ENCODE measurements around the gene RALBP1.
A peak's percentile ranks its signal among the peaks of the same experiment; 100 is the strongest.

Gene RALBP1

DNA sequence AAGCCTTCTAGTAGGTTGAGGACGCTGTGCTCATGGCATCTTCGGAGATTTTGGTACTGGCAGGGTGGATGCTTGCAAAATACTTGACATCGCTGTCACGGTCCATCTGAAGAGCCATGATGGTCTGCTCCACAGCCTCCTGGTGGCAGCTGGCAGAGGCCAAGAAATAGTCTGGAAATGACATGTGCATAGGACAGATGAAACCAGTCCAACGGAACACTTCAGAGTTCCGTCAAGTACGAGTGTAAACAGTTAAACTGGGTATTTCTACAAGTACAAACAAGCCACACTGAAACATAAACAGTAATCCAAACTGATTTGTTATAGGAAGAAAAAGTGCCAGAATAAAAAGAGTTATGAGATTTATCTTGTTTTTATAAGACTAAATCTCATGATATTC is 72.5 kb downstream of the RALBP1 start:
- DNase-seq (ENCODE audit: low spot score) = no peak

DNA sequence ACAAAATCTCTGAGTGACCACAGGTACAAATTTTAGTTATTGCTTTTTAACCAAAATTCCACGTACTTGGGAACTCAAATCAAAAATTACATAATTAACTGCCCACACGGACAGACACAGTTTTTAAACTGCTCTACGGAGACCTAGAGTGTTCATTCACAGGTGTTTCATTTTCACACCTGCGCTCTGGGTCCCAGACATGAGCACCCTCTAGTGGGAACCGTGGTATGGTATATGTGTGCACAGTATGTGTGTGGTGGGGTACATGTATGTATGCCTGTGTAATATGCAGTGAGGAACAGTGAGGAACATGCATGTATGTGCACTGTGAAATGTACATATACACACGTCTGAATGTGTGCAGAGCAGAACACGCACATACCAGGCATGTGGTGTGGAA is 74.1 kb downstream of the RALBP1 start:
- no peak for DNase-seq (ENCODE audit: low spot score)

DNA sequence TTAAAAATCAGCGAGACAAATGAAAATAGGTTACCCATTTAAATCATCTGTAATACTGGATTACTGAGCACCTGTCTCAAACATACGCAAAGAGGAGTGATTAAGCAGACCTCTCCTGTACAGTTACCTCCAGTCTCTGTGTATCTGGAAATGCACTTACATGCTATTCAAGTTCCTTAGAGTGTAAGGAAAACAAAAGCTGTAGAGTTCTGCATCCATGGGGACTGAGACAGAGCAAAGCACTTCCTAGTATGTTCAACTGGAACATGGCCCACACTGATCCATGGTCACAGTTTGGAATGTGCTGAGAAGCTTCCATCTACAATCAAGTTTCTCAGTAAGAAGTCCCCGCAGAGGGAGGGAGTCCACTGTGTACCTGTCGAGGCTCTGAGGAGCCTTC is 75.1 kb downstream of the RALBP1 start:
- DNase-seq (ENCODE audit: low spot score) = no peak

DNA sequence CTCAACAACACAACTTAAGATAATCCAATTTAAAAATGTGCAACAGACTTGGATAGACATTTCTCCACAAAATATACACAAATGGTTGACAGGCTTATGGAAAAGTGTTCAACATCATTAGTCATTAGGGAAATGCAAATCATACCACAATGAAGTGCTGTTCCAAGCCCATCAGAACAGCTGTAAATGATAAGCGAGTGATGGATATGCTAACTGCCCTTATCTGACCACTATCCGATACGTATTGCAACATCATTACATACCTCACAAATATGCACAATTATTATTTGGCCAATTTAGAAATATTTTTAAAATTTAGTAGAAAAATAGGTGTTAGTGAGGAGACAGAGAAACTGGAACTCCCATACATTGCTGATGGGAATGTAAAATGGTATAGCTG is 76.9 kb downstream of the RALBP1 start:
- DNase-seq (ENCODE audit: low spot score) = no peak

DNA sequence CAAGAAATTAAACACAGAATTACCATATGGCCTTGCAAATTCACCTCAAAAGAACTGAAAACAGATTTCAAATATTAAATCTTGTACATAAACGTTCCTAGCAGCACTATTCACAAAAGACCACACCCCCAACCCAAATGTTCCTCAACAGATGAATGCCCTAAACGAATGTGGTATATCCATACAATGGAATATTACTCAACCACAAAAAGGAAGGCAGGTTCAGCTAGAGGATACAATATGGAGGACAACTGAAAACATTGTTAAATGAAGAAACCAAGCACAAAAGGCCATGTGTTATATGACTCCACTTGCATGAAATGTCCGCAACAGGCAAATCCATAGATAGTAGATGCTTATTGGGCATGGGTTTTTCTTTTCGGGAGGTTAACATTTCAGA is 77.3 kb downstream of the RALBP1 start:
- no peak for DNase-seq (ENCODE audit: low spot score)

DNA sequence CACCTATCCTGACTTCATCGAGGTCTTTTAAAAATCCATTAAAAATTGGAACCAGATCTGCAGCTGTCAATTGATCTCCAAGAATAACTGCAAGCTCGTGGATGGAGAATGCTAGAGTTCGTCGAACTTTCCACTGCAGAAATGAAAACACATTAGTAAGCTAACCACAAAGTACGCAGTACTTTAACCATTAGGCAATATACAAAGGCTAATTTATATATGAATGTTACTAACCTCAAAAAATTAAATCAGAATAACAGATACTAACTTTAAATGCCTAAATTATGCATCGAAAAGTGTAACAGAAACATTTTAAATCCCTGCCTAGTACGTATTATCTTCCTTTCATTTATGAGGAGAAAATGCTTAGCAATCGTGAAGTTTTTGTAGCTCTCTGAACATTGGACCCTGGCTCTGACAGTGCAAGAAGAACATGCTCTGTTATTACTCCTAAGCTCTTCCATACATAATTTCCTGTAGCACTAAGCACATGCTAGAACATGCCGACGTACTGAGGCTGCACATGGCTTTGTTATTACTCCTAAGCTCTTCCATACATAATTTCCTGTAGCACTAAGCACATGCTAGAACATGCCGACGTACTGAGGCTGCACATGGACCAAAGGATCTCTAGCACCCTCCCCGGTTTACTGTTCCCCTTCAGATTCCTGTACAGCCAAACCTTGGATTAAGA is 82.1 kb downstream of the RALBP1 start:
- DNase-seq (ENCODE audit: low spot score) = no peak

DNA sequence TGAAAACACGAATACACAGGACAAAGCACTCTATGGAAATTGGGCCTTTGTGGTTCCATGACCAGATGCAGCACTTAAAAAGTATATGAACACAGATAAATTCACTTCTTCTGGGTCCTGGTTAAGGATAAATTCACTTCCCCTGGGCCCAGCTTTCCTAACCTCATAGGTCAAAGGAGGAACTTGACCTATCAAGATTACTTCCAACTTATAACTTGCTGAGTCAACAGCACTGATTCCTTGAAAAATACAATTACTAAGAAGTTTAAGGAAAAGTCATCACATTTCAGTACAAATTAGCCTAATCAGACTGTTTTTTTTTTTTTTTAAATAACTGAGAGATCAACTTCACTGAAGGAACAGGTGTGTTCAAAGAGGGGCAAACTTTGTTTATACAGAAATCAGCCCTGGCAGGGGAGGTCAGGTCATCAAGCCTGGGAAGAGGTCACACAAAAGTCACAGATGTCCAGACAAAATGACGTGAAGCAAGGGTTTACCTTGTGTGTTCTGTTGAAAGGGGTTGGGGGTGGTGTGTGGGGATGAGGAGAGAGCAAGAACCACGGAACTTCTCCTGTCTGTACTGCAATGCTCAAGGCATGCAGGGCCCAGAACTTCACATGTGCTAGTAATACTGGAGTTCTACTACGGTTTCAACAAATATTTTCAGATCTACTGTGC is 83.2 kb downstream of the RALBP1 start:
- DNase-seq (ENCODE audit: low spot score) = no peak

DNA sequence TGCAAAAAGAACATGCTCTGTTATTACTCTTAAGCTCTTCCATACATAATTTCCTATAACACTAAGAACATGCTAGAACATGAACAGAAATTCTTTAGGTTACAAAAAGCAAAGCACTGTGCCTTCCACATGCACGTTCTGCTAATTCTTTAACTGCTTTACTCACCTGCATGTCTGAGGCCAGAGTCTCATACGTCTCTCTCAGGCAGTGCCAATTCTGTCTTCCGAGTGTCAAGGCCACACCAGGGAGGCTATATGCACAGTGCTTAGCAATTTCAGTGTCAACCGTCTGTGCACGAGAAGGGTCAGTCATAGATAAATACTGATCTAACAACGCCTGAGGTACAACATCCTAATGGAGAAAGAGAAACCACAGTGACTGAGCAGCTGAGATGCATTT is 83.9 kb downstream of the RALBP1 start:
- DNase-seq (ENCODE audit: low spot score) = no peak

DNA sequence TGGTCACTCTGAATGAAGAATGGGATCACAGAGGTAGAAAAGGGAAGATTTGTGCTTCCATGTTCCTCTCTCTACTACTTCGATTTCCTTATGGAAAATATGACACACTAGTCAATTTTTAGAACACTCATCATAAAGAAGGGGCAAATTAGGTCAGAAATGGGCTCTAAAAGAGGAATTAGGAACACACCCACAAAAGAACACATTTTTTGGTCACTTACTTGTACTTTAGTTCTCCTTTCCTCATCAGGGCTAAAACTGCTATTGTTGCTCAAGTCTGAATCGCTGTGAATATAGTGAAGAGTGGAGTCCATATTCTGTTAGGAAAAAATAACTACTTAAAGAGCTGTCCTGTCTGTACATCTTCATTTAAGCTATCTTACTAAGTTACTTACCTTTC is 86.4 kb downstream of the RALBP1 start:
- DNase-seq (ENCODE audit: low spot score) = no peak

DNA sequence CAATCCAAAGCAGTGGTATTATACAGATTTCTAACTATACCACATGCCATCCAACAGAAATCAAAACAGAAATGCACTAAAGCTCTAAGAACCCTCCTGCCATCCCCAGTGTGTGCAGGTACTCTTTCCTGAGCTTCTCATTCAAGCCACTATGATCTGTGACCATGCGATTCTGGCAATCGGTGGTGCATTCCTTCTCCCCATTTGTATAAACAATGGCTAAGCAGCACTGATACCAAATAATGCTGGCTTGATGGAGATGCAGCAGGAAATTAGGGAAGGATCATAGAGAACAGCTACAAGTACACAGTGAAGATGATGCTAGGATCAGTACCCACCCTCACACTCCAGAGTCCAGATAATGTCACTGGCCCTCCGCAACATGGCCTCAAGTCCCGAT is 87.3 kb downstream of the RALBP1 start:
- no peak for DNase-seq (ENCODE audit: low spot score)

DNA sequence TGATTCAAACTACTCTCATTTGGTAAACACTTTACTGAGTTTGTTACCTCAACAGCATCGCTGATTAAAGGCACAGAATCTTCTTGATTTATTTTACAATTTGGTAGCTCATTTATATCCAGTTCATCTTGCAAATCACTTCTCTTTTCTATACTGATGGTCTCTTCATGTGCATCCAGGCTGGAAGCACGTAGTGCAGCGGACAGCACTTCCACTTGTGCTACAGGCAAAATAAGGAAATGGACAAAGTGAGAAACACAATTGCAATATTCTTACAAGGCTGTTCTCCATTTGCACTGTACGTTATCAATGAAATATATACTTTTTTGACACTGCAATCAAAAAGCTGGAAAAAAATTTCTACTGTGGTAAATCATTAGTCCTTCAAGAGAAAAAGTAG is 88.0 kb downstream of the RALBP1 start:
- no peak for DNase-seq (ENCODE audit: low spot score)

DNA sequence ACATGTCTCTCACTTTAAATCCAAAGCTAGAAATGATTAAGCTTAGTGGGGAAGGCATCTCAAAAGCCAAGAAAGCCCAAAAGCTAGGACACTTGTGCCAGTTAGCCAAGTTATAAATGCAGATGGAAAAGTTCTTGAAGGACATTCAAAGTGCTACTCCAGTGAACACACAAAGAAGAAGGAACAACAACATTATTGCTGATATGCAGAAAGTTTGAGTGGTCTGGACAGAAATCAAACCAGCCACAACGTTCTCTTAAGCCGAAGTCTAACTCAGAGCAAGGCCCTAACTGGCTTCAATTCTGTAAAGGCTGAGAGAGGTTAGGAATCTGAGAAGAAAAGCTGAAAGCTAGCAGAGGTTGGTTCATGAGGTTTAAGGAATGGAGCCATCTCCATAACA is 90.1 kb downstream of the RALBP1 start:
- DNase-seq (ENCODE audit: low spot score) = no peak

DNA sequence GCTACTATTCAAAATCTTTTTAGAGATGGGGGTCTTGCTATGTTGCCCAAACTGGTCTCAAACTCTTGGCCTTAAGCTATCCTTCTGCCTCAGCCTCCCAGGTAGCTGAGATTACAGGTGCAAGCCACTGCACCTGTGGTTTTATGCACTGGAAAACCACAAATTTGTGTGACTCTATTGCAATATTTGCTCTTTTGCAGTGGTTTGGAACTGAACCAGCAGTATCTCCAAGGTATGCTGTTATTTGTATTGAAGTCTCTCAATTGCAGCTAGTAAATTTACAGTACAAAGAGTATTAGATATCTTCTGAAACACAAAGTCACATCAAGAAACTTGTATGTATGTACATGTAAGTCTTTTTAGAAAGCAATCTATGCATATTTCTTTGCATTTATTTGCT is 92.9 kb downstream of the RALBP1 start:
- DNase-seq (ENCODE audit: low spot score) = no peak

DNA sequence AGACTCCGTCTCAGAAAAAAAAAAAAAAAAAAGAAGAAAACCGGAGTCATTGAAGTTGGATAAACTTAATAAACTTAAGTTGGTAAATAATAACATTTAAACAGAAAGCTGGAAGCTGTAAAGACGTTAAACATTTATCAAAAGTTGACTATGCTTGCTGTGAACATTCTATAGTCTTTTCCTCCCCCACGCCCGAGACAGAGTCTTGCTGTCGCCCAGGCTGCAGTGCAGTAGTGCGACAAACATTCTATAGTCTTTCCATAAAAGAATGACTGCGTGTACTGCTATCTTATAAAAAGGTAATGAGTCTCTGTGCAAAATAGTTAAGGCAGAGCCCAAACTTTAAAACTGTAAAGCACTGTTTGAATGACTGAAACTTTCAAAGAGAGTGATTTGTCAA is 93.9 kb downstream of the RALBP1 start:
- DNase-seq (ENCODE audit: low spot score) = no peak

DNA sequence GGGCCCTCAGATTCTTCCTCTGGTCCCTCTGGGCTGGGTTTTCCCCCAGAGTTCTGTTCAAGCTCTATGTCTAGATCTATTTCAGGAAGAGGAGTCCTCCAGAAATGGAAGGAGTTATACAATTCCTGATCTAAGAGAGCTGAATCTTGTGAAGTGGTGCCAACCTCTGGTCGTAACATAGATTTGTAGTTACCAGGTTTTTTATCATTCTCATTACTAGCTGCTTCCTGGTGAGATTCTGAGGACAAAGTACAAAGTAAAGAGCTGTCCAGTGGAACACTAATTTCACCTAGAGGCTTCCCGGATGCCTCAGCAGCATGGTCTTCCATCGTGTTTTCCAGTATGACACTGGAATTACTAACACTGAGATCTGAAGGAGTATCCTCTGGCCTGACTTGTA is 94.9 kb downstream of the RALBP1 start:
- no peak for DNase-seq (ENCODE audit: low spot score)

DNA sequence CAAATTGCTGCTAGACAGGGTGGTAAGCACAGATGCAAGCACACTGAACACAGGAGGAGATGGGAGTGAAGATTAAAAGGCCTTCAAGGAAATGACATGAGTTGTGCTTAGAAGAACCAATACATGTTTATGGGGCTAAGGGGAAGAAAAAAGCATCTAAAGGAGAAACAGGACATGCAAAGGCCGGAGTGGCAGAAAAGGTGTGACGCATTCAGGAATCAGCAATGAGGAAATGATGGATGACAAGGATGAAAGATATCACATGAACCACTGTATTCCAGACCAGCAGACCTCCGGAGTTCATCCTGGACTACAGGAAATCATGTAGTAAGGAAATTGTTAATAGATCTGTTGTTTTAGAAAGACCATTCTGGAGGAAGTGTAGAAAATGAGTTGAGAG is 96.2 kb downstream of the RALBP1 start:
- no peak for DNase-seq (ENCODE audit: low spot score)

DNA sequence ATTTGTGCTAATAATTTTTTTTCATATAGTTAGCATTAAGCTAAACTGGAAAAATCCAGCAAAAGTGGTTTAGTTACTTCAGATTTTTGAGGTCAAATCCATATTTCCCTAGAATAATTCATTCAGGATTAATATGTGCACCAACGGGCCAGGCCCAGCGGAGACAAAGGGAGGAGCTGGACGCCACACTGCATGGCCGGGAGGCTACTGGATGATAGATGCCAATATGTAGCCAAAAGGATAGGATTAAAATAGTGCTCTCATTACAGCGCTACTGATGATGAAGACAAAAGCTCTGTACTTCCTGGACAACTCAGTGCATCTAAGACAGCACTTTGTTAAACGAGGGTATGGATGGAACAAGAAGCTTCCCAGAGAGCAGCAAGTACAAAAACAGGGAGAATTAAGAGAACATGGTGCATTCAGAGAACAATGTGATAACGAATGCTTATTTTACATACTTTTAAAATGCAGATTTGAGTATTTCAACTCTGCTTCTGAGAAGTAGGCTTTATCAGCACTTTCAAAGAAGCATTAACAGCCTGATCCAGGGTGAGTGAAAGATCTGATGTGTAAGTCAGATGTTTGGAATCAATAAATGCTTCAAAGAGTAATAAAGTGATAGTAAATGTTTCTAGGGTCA is 99.3 kb downstream of the RALBP1 start:
- no peak for DNase-seq (ENCODE audit: low spot score)

DNA sequence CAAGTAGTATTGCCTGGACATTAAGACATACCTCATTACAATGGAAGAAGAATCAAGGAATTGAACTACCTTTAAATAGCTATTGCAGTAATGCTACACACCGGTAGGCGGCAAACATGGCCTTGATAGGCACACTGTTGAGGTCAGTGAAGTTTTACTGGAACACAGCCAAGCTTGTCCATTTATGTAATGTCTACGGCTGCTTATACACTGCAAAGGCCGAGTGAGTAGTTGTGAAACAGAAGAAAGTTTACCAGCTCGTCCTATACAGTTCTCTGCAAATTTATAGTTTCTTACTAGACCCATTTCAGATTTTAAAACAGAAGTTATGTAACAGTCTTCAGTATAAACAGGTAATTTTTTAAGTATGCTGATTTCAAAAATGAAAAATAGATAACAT is 100.2 kb downstream of the RALBP1 start:
- peak; percentile 60 for DNase-seq (ENCODE audit: low spot score)

DNA sequence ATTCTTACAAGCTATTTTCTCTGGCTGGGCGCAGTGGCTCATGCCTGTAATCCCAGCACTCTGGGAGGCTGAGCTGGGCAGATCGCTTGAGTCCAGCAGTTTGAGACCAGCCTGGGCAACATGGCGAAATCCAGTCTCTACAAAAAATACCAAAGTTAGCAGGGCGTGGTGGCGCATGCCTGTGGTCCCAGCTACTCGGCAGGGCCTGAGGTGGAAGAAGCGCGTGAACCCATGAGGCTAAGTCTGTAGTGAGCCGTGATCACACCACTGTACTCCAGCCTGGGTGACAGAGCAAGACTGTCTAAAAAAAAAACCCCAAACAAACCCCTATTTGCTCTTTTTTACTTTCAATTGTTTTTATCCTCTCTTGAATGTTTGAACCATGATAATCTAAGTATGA is 102.0 kb downstream of the RALBP1 start:
- no peak for DNase-seq (ENCODE audit: low spot score)

DNA sequence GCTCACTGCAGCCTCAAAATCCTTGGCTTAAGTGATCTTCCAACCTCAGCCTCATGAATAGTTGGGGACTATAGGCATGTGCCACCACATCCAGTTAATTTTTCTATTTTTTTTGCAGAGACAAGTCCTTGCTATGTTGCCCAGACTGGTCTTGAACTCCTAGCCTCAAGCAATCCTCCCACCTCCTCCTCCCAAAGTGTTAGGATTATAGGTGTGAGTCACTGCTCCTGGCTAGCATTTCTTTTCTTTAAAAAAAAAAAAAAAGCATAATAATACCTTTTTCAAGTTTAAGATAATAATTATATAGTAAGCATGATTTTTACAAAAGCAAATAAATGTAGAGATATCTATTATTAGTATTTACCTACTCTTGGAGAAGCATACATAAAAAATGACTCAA is 103.0 kb downstream of the RALBP1 start:
- no peak for DNase-seq (ENCODE audit: low spot score)

DNA sequence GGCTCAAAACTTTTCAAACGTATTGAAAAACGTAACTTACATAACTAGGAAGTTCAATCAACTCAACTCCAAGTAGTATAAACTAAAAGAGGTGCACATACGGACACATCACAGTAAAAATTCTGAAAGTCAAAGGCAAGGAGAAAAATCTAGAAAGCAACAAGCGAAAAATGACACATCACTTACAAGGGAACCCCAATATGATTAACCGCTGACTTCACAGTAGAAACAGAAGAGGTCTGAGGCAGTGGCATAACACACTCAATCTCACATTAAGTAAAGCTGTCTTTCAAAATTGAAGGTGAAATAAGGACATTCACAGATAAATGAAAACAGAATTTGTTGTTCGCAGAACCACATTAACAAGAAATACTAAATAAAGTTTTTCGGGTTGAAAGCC is 106.4 kb downstream of the RALBP1 start:
- no peak for DNase-seq (ENCODE audit: low spot score)

DNA sequence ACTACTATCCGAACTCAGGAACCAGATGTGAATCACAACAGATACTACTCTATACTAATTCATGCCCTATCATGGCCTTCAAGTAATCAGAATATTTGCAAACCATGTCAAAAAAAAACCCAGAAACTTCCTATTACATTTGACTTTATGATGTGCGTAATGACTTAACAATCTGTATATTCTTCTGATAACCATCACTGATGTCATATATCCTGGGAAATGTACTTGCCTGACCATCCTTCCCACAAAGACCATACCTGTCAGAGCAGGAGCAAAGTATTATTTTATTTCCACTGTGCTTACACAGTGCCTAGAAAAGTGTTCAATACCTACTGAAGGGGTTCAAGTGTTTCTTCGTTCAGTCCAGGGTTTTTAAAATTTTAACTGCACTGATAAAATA is 111.5 kb downstream of the RALBP1 start:
- no peak for DNase-seq (ENCODE audit: low spot score)

Data from iPS-NIHi11 (cell line).